GM19452 (cell line): ENCODE measurements around the gene PFN2.
"Not testable (repeated sequence)": the region's sequence is repeated elsewhere in the genome, so short reads cannot be mapped to it uniquely, and the experiment has no call there.

Experiments
- ATAC-seq: cut with Tn5 transposase; IDR thresholded peaks from one replicate; pipeline ENCODE4 v1.9.1; 2021; ENCODE audit not compliant: unreplicated experiment

The PFN2 gene

DNA sequence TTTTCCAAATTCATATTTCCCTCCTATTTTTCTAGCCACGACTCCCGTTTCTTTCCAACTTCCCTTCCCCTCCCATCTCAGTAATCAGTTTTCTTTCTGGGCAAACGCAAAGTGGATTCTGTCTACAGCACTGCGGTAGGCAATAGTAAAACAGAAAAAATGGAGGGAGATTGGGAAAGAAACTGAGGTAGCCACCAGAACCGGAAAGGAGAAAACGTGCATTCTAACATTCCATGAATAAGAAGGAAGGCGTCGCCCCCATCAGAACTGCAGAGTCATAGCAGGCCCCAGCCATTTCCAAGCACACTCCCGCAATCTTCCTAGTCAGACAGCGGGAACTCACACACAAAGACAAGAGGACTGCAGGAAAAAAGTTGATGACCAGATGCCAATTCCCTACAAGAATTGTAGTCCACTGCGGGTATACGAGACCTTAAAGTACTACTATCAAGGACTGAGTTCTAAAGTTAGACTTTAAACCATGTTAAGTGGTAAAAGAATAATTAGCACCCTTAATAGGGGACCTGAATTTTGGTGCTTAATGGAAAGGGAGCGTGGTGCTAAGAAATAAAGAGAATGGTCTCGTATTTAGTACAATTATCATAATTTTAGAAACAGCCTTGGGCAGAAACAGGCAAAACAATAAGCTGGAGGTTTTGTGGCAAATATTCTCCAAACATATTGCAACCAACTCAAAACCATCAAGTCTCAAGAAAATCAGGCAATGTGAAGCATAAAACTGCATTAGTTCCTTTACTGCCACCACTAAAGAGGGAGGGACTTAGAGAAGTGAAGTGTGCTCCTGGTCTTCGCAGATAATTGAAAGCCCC lies 1.4 kb downstream of the PFN2 start:
- no peak for ATAC-seq

DNA sequence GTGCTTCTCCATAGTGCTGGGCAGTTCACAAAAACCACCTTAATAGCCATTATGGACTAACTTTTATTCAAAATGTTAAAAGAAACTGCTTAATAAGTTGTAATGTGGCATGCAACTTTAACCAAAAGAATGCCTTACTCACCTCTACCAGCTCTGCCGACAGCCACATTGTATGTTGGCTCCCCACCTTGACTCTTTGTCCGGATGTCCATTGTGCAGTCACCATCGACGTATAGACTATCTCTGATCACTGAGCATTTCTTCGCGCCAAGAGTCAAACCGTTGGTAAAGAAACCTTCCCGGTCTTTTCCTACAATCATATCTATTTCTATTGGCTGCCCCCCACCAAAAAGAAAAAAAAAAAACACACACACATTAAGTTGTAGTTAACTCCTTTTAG lies 2.5 kb downstream of the PFN2 start:
- no peak for ATAC-seq

DNA sequence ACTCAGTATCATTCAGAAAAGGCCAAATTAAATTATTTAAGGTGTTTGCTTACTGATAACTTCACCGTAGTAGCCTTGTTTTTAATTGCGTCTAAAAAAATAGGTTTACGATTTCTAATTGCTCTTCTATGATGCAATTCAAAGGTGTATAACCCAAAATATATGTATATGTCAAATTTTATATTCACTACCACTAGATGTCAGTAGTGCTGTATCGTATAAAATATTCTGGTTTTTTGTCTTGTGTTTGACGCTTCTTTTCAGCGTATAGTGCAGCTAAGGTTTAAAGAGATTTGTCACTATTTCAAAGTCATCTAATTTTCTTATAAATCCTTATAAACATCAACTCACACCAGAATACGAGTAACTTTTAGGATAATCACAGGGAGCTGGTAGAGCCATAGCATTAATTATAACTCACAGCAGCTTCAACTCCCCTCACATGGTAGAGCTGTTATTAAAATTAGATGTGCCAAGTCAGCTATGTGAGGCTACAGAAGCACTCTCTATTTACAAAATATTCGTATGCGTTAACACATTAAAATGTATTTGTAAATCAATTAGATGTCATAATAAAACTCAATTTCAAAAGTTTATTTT lies 3.5 kb downstream of the PFN2 start:
- no peak for ATAC-seq

DNA sequence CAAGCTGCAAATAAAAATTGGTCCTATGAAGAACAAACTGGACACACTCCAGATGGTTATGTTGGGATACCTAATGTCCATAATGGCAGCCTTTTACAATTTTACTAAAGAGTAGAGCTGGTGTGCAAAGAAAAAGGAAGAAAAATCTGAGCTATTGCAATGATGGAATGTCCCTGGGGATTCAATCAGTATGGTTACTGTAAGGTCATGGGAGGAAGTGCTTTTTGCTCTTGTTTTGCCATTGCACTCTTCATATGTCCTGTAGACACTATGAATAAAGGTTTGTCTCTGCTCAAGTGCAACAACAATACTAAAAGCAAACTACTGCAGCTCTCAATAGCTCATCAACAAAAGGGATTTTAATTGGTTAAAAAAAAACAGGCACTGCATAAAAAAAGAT lies 5.4 kb downstream of the PFN2 start:
- no peak for ATAC-seq

DNA sequence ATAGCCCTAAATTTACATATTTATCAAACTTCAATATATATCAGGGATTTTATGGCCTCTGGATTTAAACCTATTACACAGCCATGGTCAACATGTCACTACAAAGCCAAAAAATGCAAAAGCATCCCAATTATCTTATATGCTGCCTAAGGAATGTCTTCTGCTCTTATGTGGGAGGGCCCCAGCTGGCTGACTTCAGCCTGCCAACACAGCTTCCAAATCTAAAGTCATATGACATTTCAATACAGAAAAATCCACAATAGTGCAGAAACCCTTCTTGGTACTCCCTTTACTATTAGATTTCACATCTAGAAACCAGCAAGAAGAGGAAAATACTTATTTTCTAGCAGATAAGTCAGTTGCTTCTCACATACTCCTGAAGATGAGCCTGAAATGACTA lies 6.4 kb downstream of the PFN2 start:
- ATAC-seq: no peak

DNA sequence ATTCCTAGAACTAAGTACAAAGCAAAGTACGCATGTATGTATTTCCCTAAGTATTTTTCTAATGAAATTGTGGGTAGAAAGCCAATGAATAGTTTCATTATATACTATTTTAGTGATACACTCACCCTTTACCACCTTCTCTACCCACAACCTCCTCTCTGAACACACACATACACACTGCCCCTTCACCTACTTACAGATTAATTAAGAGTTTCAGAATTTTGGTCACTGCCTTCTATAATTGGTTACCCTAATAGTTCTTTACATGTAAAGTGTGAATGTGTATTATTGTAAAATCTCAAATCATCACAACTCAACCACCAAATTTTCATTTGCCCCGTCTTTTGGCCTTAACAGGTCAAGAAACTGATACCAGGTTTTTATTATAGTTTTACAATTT lies 7.2 kb downstream of the PFN2 start:
- ATAC-seq: no peak

DNA sequence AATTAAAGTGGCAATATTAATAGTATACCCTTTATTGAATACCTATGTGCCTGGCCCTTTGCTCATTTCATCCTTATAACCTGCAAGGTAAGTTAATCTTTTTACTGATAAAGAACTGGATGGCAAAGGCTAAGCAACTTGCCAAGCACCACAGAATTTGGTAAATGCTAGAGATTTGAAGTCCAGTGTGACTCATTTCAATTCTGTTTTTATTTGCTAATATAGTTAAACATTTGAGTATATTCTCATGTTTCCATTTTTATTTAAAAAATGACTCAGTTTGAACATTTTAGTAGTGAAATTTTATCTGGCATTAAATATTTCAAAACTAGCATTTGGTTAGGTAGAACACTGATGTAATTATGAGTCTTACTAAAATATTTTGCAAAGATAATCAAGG lies 11.3 kb downstream of the PFN2 start:
- no peak for ATAC-seq

DNA sequence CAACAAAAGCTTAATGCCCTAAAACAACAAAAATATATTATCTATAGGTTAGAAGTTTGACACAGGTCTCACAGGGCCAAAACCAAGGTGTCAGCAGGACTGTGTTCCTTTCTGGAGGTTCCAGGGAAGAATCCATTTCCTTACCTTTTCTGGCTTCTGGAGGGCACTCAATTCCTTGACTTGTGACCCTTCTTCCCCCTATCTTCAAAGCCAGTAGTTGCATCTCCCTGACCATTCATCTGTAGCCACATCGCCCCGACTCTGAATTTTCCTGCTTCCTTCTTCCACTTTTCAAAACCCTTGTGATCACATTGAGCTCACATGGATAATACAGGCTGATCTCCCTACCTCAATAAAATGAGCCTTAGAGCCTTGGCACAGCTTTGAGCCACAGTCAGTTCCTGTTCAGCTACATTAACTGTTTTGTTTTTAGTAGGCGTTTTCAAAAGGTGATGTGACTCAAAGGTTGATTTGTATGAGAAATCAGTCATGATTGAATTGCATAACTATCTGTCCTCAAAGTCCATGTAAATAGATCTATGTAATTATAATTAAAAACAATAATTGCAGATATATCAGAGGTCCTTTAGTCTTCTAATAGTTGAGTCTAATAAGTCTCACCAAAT lies 12.4 kb downstream of the PFN2 start:
- ATAC-seq: no peak

DNA sequence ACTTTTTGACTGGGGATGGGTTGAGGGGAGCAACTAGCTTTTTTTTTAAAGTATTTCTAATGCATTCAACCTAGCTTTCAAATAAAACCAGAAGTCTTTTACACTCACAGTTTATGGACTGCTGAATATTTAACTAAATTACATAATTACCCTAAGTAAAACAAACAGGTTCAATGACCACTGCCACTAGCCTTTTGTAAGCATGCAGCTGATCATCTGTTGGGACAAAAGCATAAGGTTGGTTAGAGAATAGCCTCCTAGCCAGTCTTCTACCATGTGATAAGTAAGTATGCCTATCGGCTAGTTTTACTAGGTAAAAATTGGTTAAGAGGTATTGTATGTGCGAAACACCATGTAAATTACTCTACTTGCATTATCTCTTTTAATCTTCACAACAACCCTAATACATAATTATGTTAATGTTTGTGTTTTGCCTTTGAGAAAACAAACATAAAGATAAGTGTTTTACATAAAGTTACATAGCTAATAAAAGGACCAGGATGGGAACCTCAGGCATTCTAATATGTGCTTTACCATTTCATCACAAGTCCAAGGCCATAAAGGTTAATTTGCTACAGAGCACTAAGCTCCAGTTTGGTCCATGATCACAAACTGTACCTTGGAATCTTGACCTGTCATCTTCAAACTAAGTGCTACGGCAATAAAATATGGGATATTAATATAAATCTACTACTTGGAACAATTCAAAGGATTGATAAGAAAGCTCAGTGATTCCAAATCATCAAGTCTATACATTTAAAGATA lies 13.2 kb downstream of the PFN2 start:
- no peak for ATAC-seq

DNA sequence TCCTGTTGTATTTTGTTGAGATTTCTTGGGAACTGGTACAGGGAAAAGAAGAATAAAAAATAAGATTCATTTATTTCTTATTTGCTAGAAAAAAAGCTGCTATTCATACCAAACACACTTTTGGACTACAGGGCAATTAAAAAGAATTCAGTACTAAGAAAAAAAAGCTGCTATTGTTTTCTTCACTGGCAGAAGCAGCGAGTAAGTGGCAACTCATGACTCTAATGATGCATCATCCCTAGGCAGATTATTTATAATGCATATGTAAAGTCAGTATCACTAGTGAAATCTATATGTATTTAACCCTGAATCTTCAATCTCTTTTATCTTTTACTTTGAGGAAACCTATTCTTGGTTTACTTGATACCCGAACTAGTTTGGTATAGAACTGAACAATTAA lies 15.2 kb downstream of the PFN2 start:
- ATAC-seq: no peak

DNA sequence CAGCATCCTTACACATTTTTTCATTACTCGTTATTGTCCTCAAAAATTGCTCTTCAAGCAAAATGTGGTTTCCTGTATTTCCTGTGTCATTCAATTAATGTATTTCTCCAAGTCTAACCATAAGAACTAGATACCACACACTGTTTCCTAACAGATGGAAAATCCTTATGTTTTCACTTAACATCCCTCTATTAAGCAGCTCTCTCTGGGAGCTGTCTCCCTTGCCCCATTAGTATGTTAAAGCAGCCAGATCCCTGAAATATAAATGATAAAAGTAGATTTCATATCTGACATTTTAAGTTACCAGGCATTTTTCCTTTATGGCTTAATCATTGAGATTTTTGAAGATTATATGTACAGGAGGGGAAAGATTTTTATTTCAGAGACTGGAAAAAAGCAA lies 15.9 kb downstream of the PFN2 start:
- no peak for ATAC-seq

DNA sequence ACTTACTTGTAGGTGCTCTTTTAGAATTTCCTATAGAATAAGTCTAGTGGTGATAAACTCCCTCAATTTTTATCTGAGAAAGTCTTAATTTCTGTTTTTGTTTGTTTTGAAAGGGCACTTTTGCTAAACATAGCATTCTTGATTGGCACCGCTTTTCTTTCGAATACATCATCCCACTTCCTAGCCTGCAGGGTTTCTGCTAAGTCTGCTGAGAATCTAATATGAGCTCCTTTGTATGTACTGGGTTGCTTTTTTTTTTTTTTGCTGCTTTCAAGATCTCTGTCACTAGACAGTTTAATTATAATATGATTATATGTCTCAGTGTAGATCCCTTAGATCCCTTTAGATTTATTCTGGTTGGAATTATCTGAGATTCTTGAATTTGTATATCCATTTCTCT lies 21.5 kb downstream of the PFN2 start:
- no peak for ATAC-seq

DNA sequence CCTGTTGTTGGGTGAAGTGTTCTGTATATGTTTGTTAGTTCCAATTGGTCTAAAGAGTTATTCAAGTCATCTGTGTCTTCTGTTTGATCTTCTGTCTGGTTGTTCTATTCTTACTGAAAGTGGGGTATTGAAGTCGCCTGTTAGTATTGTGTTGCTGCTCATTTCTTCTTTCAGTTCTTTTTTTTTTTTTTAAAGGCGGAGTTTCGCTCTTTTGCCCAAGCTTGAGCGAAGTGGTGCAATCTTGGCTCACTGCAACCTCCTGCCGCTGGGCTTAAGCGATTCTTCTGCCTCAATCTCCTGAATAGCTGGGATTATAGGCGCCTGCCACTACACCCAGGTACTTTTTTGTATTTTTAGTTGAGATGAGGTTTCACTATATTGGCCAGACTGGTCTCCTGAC lies 23.5 kb downstream of the PFN2 start:
- no peak for ATAC-seq

DNA sequence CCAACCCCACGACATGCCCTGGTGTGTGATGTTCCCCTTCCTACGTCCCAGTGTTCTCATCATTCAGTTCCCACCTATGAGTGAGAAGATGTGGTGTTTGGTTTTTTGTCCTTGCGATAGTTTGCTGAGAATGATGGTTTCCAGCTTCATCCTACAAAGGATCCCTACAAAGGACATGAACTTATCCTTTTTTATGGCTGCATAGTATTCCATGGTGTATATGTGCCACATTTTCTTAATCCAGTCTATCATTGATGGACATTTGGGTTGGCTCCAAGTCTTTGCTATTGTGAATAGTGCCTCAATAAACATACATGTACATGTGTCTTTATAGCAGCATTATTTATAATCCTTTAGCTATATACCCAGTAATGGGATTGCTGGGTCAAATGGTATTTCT lies 26.7 kb downstream of the PFN2 start:
- ATAC-seq: not testable (repeated sequence)

DNA sequence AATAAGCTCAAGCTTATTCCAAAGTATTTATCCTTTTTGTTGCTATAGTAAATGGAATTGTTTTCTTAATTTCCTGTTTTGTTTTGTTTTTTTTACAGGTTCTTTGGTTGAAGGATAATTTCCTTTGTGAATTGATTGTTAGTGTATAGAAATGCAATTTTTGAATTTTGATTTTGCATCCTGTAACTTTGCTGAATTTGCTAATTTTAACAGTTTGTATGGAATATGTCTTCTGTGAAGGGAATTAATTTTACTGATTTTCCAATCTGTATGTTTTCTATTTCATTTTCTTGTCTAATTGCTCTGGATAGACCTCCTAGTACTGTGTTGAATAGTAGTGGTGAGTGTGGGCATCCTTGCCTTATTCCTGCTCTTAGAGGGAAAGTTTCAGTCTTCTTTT lies 28.3 kb downstream of the PFN2 start:
- ATAC-seq: no peak

DNA sequence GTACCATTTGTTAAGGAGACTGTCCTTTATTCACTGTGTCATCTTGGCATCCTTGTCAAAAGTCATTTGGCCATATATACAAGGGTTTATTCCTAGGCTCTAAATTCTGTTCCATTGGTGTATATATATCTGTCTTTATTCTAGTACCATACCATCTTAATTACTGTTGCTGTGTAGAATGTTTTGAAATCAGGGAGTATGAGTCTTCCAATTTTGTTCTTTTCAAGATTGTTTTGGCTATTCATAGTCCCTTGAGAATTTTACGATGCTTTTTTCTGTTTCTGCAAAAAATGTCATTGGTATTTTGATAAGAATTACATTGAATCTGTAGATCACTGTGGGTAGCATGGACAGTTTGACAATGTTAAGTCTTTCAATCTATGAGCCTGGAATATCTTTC lies 28.7 kb downstream of the PFN2 start:
- ATAC-seq: no peak

DNA sequence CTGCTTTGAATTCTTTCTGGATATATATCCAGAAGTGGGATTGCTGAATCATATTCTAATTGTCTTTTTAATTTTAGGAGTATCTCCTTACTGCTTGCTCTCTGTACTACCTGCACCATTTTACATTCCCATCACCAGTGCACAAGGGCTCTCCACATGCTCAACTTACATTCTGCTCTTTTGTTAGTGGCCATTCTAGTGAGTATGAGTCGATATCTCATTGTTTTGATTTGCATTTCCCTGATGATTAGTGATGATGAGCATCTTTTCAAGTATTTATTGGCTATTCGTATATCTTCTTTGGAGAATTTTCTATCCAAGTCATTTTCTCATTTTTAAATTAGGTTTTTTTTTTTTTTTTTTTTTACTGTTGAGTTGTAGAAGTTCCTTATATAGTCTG lies 29.5 kb downstream of the PFN2 start:
- no peak for ATAC-seq

DNA sequence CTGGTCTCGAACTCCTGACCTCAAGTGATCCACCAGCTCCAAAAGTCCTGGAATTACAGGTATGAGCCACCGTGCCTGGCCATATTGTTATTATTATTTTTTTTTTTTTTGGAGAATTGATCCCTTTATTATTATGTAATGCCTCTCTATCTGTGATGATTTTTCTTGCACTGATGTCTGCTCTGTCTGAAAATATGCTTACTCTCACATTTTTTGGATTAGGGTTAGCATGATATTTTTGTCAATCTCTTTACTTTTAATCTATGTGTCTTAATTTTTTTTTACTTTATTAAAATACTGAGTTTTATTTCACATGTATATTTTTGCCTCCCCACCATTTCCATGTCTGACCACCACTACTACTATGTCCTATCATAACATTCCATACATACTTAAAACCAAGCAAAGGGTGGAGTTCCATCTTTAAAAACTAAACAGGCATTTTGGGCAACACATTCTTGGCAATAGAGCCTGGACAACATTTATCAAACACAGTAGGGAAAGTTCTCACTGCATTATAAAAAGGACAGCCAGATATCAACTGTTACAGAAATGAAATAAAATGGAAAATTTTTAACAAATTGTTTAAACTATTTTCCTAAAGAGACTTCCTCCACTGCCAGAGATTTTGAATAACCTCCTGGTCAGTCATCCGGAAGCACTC lies 32.2 kb downstream of the PFN2 start:
- ATAC-seq: not testable (repeated sequence)

DNA sequence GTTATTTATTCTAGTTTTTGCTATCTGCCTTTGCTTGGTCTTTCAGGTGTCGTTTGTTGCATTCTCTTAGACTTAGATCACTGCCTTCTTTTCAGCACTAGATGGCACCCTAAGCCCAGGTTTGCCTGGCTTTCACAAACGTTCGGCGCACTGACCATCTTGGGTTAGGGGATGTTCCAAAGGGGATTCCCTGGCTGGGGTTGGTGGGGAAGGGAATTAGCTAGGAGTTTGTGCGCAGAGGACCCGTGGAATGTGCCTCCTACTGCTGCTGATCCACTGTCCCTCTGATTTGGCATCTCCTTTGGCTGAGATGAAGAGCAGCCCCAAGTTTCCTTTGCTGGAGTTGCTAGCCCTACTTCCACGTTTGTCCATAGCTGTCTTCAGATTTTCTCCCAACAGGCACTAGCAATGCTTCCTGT lies 33.9 kb downstream of the PFN2 start:
- no peak for ATAC-seq

DNA sequence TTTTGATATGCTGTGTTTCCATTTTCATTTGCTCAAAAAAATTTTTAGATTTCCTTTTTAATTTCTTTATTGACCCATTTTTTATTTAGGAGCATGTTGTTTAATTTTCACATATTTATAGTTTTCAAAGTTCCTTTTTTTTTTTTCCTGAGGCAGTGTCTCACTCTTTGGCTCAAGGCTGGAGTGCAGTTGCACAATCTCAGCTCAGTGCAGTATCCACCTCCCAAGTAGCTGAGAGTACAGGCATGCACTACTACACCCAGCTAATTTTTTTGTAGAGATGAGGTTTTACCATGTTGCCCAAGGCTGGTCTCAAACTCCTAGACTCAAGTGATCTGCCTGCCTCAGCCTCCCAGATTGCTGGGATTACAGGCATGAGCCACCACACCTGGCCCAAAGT lies 36.2 kb downstream of the PFN2 start:
- ATAC-seq: no peak

DNA sequence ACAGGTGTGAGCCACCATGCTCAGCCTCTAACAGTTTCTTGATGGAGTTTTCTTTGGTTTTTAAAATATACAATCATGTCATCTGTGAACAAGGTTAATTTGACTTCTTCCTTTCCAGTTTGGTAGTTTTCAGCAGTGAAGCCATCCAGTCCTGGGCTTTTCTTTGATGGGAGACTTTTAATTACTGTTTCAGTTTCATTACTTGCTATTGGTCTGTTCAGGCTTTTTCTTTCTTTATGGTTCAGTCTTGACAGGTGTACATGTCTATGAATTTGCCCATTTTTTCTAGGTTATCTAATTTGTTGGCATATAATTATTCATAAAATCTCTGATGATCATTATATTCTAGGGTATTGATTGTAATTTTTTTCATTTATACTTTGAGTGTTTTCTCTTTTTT lies 36.8 kb downstream of the PFN2 start:
- no peak for ATAC-seq
